ENCODE data around the gene LPP.

DNA sequence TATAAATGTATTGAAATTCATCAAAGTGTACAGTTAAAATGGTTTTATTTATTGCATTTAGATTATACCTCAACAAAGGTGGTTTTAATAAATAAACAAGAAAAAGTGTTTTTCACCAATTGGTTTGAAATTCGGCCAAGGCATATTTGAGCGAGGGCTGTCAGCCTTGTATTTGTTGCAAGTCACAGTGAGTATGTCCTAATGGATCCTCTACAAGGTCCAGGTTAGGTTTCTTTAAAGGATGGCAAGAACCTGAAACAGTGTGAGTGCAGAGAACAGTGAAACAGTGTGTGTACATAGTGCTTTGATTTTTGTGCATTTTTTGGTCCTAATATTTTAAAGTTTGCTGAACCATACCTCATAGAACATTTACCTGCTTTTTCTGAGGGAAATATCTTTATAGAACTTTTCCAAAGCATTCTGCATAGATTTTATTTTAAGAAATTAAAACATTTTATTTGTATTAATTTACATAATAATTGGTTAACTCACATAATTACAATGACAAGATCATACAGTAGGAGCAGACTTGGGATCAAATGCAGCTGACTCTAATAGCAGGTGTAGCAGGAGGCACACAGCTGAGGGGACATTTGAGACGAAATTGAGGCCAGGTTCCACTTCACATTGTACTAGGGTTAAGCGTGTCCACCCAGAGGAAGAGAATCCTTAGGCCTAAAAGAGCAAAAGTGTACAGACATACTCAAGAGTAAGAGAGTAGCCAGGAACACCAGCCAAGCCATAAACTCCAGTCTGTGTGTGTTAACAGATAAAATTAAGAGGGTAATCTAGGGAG lies 589.0 kb downstream of the LPP start:
- TF ChIP-seq, protein P1, sequence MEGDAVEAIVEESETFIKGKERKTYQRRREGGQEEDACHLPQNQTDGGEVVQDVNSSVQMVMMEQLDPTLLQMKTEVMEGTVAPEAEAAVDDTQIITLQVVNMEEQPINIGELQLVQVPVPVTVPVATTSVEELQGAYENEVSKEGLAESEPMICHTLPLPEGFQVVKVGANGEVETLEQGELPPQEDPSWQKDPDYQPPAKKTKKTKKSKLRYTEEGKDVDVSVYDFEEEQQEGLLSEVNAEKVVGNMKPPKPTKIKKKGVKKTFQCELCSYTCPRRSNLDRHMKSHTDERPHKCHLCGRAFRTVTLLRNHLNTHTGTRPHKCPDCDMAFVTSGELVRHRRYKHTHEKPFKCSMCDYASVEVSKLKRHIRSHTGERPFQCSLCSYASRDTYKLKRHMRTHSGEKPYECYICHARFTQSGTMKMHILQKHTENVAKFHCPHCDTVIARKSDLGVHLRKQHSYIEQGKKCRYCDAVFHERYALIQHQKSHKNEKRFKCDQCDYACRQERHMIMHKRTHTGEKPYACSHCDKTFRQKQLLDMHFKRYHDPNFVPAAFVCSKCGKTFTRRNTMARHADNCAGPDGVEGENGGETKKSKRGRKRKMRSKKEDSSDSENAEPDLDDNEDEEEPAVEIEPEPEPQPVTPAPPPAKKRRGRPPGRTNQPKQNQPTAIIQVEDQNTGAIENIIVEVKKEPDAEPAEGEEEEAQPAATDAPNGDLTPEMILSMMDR (IDR thresholded peaks at IDR 0.05), result no peak
- TF ChIP-seq POLR2A (IDR thresholded peaks at IDR 0.05) (no peak), POLR2AphosphoS5 (IDR thresholded peaks at IDR 0.05) (no peak), EP300 (IDR thresholded peaks at IDR 0.05) (no peak)

All from stomach (tissue), 4 donors.